Spleen (tissue), 7 donors: ENCODE measurements around the gene OTOG.

Experiments used
- CTCF ChIP-seq, 11 experiments: fragments of 200-600 bp in 7 of 11; fragments of 450-650 bp in 4 of 11; sonication (generic) in 4 of 11; IDR thresholded peaks in 8 of 11; conservative IDR thresholded peaks in 3 of 11; 1 replicate in 7 of 11; 2 replicates in 4 of 11; pipeline versions ENCODE4 v1.4.0 to v1.8.0; 2016 to 2021; ENCODE audit warnings: antibody characterized with exemption in 11 of 11, inconsistent platforms in 4 of 11, mild to moderate bottlenecking in 1 of 11
- POLR2A ChIP-seq, 3 donors: fragments of 450-650 bp; IDR thresholded peaks; one replicate each; pipeline ENCODE4 v1.5.1; 2017; ENCODE audit warnings: antibody characterized with exemption in 3 of 3, mild to moderate bottlenecking in 1 of 3
- POLR2AphosphoS5 ChIP-seq, 3 donors: sonication (generic); formaldehyde crosslinking; IDR thresholded peaks; one replicate each; pipeline ENCODE4 v1.5.1; 2017; ENCODE audit warnings: antibody characterized with exemption in 3 of 3
- donor health status: DM: no; HTN: no; CAD: no; lungs with moderate emphysema.
- donor health status: DM: no; HTN: no; CAD: no.
- donor health status: DM: no; HTN: no; CAD: no.

DNA sequence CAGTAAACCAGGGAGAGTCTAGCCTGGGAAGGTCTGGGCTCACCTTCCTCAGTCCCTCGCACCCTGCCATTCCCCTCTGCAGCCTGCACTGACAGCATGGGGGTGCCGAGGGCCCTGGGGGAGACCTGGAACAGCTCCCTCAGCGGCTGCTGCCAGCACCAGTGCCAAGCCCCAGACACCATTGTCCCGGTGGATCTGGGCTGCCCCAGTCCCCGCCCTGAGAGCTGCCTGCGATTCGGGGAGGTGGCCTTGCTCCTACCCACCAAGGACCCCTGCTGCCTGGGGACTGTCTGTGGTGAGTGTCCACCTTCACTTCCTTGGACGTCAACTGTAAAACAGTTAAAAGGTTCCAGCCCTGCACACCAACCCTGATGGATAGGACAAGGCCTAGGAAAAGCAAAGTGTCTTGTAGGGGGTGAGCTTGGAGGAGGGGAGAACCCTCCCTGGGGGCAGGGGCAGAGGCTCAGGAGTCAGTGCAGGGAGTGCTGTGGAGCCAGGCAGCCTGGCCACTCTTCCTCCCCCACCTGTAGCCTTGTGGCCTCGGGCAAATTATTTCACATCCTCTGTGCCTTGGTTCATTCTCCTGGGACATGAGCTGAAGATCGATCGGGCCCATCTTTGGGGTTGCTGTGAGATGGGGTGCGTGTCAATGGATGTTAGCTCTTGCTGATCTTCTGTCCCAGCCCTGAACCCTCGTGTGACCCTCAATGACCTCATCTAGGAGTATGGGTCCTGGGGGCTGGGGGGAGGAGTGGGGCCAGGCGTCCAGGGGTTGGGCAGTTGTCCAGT is 87.1 kb downstream of the OTOG start:
- TF ChIP-seq CTCF (IDR thresholded peaks at IDR 0.05 in 8 of 11, conservative IDR thresholded peaks at IDR 0.05 in 3 of 11) (no peak), POLR2A (IDR thresholded peaks at IDR 0.05) (no peak), POLR2AphosphoS5 (IDR thresholded peaks at IDR 0.05) (no peak)
